ENCODE data around the gene TMIE.

Gene TMIE

DNA sequence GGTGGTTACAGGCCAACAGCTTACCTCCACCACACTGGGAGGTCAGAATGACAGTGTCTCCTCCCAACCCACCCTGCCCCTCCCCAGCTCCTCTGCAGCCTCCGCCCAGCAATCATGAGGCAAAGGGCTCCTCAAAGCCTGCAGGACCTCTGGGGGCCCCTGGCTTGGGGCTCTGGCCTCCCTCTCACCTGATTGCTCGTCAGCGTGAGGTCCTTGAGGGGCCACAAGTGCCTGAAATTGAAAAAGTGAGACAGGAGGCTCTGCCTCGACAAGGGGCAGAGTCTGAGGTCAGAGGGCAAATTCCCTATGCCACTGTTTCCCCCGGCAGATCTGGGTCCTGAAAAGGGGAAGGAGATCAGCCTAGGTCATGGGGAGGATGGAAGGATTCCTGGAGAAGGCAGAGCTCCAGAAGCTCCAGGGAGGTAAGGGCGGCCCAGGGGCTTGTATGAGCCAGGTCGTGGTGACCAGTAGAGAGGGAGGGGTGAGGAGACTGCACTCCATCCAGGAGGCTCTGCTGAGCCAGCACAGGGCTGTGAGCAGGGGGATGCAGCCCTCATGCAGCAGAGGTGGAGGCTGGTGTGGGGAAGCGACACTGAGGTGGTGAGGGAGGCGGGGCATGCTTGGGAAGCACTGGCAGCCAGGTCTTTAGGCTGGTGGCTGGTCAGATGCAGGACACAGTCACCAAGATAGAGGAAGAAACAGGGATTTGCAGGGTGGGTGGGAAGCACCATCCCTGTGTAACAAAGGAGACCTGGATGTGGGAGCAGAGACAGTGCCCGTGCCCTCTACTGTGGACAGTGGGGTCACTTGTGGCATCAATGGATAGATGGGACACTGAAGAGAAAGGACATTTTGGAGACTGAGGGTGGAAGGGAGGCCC is 27.8 kb upstream of the TMIE start:
- no peak for TF ChIP-seq CTCF (IDR thresholded peaks at IDR 0.05; ENCODE audit: control insufficient read depth, extremely low read depth, insufficient read depth)
- DNase-seq (ENCODE audit: low read depth): no peak
- no peak overlapping the region for H3K4me3 ChIP-seq (ENCODE audit: low read depth, low read length)

DNA sequence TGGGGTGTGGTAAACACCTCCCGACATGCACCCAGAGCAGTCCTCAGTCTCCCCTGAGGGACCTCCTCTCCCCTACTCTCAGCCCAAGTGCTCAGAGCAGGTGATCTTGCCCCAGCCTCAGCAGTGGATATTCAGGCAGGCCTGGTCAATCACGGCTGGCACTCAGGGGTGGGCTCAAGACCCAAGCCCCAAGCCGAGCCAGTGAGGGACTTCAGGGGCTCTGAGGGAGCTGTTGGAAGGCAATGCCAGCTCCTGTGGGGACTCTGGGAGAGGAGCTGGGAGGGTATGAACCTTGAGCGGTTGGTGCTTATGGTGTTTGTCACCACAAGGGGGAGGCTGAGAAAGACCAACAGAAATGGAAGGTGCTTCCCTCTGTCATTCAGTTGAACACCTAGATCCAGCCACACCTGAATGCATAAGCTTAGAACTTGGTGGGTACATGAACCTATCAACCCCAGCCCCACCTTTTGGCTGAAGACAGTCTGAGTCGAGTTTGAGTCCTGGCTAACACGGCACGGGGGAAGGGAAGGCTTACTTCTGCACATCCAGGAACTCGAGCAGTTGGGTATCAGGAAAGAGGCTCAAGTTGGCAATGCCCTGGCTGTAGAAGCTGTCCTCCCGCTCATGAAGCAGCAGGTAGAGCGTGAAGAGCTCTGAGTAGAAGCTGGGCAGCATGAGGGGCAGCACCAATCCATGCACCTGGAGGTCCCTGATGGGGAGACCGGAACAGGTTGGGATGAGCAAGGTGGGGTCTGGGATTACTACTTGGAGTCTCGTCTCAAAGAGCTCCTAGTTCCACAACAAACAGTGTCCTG is 27.0 kb upstream of the TMIE start:
- no peak for DNase-seq (ENCODE audit: low read depth)
- peak; percentile 7; the same call in 1 of the 2 replicates for TF ChIP-seq CTCF (IDR thresholded peaks at IDR 0.05; ENCODE audit: control insufficient read depth, extremely low read depth, insufficient read depth)
- no peak overlapping the region for H3K4me3 ChIP-seq (ENCODE audit: low read depth, low read length)

DNA sequence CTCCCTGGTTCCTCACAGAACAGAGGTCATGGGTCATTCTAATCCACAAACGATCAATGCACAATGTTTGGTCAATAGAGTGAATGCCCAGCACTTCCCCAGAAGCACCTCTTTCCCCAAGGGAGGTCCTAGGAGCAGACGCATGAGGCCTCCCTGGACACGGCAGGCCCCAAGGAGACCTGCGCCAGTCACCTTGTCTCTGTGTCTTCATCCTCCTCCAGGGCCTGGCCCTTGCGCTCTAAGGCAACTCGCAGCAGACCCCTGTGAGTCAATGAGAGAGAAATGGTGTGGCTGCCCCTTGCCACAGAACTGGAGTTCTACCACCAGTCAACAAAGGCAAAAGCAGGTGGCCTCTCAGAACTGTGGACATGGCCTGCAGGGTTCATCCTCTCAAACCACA is 25.8 kb upstream of the TMIE start:
- DNase-seq (ENCODE audit: low read depth): no peak
- no peak for TF ChIP-seq CTCF (IDR thresholded peaks at IDR 0.05; ENCODE audit: control insufficient read depth, extremely low read depth, insufficient read depth)
- no peak overlapping the region for H3K4me3 ChIP-seq (ENCODE audit: low read depth, low read length)

GRCh38 chr3:46675843-46676567 is 25.2 kb upstream of the TMIE start:
- no peak for TF ChIP-seq CTCF (IDR thresholded peaks at IDR 0.05; ENCODE audit: control insufficient read depth, extremely low read depth, insufficient read depth)
- DNase-seq (ENCODE audit: low read depth): no peak
- H3K4me3 ChIP-seq (ENCODE audit: low read depth, low read length): no peak overlapping the region

DNA sequence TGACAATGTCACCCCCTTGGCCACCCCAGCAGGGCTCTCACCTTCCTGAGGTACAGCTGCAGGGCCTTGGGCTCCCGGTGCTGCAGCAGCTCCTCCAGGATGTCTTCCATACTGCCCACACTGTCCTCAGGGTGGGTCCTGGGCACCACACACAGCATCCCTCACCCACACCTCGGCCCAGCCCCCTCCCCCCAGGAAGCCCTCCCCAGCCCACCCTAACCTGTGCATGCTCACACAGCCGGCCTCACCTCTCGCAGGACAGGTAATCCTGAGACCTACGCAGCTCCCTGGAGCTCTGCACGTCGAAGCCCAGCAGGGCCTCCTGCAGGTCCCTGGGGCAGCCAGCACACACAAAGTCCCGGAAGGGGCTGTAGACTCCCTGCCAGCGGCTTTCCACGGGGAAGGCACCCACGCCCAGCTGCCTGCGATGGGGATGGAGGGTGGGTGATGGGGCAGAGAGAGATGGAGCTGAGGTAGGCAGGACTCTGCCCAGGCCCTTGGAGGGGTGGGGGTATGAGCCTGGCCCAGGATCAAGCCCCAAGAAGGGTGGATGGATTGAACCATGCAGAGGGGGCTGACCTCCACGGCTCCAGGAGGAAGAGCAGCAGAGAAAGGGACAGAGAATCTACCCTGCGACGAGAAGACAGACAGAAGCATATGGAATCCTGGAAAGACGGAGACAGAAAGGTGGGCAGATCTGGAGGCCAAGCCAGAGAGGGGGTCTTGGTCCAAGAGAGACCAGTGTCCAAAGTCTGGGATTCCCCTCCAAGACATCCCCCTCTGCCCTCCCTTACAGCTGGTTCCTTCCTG is 24.4 kb upstream of the TMIE start:
- no peak for TF ChIP-seq CTCF (IDR thresholded peaks at IDR 0.05; ENCODE audit: control insufficient read depth, extremely low read depth, insufficient read depth)
- DNase-seq (ENCODE audit: low read depth): no peak
- H3K4me3 ChIP-seq (ENCODE audit: low read depth, low read length): no peak overlapping the region

DNA sequence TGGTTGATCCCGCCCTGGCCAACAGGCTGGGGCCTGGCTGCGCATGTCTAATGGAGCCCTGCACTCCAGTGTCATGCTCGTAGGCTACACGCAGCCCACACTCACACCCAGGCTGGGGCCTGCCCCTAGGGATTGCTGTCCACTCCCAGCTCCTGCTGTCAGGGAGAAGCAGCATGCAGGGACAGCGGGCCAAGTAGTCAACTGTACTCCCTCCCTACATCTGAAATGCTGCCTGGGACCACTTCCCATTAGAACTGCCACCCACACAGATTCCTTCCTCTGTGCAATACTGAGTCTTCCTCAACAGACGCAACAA is 23.8 kb upstream of the TMIE start:
- no peak overlapping the region for H3K4me3 ChIP-seq (ENCODE audit: low read depth, low read length)
- DNase-seq (ENCODE audit: low read depth): no peak
- TF ChIP-seq CTCF (IDR thresholded peaks at IDR 0.05; ENCODE audit: control insufficient read depth, extremely low read depth, insufficient read depth): no peak

All from LNCaP clone FGC (cell line).